IPS-18c (cell line): ENCODE results near the gene CMPK2.
"Not testable (repeated sequence)": the region's sequence is repeated elsewhere in the genome, so short reads cannot be mapped to it uniquely, and the experiment has no call there.

ENCODE experiments used
- H3K4me3 ChIP-seq: 2 replicates; pipeline ENCODE4 v1.7.0; 2013; ENCODE audit warnings: low read depth, mild to moderate bottlenecking, low read length, moderate library complexity; ENCODE audit not compliant: insufficient read depth
- H3K9me3 ChIP-seq: one replicate; pipeline ENCODE4 v1.6.1; 2013; ENCODE audit warnings: mild to moderate bottlenecking, low read length, moderate library complexity; ENCODE audit not compliant: control insufficient read depth, insufficient read depth

The CMPK2 gene

GRCh38 chr2:6858466-6859027 lies 7.2 kb downstream of the CMPK2 start:
- not testable (repeated sequence) for H3K4me3 ChIP-seq, H3K9me3 ChIP-seq

DNA sequence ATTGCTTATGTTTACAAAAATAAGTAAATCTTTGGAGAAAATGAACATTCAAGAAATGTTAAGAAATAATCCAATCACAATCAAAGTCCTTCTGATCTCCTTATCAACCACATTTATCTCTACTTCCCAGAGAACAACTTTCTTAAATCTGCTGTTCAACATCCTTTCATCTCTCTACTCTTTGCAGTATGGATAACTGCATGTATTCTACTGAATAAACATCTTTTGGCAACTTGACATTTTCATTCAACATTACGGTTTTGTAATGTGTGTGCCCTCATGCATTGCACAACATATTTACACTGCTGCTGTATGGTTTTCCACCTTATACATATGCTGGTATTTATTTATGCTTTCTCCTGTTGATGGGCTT lies 9.2 kb downstream of the CMPK2 start:
- Histone ChIP-seq H3K9me3 (peaks cover 3% of the 10 kb centered on the region), H3K4me3 (no peak overlapping the region)

DNA sequence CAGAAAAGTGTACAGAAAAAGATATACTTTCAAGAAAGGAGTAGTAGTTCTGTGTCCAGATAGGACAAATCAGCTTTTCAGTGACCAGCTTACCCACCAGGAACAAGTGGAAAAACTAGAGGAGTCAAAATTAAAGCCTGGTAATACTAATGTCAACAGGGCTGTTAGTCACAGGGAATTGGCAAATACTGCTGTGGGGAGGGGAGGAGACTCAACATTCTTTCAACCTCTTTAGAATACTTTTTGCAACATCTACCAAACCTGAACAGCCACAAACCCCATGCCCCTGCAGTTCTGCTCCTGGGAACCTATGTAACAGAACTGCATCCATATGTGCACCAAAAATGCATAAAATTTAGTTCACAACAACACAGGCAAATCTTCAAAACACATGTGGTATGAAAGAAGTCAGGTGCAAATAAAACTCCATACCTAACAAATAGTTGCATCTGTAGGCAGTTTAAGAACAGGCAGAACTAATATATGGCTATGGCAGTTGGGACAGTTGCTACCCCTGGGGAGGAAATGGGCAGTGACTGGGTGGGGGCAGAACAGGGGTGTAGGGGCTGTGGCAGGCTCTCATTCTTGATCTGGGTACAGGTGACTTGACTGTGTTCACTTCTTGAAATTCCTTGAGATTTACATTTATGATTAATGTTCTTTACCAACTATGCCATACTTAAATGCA lies 9.7 kb downstream of the CMPK2 start:
- Histone ChIP-seq H3K9me3 (peaks cover 3% of the 10 kb centered on the region), H3K4me3 (no peak overlapping the region)

- no peaks in the 10 kb centered on the region for H3K9me3 ChIP-seq
- no peak overlapping the region for H3K4me3 ChIP-seq
These were observed 11.3 kb downstream of the CMPK2 start for GRCh38 chr2:6854416-6854815.

DNA sequence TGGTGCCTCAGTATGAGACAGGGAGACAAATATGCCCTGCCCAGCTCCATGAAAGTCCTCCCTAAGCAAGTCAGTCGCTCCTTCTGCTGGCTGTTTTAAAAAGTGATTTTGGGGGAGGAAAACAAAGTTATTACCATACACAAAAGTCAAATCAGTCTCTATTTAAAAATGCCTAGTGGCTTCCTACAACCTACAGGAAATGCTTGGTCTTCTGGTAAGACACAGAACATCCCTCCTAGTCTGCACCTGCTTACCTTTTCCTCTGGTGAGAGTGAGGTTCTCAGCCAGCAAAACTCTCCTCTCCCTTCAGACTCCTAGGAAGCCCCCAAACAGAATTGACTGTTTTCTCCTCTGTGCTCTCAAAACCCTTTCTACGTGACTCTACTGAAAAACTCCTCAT lies 13.5 kb downstream of the CMPK2 start:
- Histone ChIP-seq H3K4me3 (no peak overlapping the region), H3K9me3 (no peaks in the 10 kb centered on the region)

- Histone ChIP-seq H3K9me3 (peaks cover 22% of the 10 kb centered on the region), H3K4me3 (no peak overlapping the region)
These were observed 18.6 kb downstream of the CMPK2 start for GRCh38 chr2:6846967-6847681.

- H3K9me3 ChIP-seq, result peaks cover 23% of the 10 kb centered on the region
These were observed 19.2 kb downstream of the CMPK2 start for GRCh38 chr2:6846540-6846939.

GRCh38 chr2:6845903-6846302 lies 19.8 kb downstream of the CMPK2 start:
- H3K9me3 ChIP-seq, result peaks cover 23% of the 10 kb centered on the region
- H3K4me3 ChIP-seq, result no peak overlapping the region

More at GRCh38 chr2:6846540-6846939, 19.2 kb downstream of the CMPK2 start:
- H3K4me3 ChIP-seq, result no peak overlapping the region

DNA sequence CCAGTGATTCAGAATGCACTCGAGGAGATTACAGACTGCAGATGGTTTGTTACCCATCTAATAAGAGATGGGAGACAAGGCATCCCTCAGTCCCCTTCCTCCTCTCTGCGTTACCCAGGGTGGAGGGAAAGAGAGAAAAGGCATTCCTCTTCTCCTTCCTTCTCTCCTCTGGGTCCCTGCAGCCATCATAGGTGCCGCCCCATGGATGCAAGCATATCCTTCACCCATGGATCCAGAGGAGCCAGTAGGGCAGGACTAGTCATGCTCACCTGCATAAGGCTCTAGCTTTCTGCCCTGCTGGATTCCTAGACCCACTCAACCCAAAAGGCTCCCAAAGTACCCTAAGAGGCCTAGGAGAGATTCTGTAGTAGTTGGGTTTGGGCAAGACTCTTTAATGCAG lies 20.4 kb downstream of the CMPK2 start:
- Histone ChIP-seq H3K9me3 (peaks cover 25% of the 10 kb centered on the region), H3K4me3 (no peak overlapping the region)

- Histone ChIP-seq H3K4me3 (no peak overlapping the region), H3K9me3 (peaks cover 26% of the 10 kb centered on the region)
These were observed 24.0 kb downstream of the CMPK2 start for GRCh38 chr2:6841537-6842287.

- Histone ChIP-seq H3K4me3 (no peak overlapping the region), H3K9me3 (peaks cover 10% of the 10 kb centered on the region)
These were observed 26.9 kb downstream of the CMPK2 start for GRCh38 chr2:6838673-6839319.

GRCh38 chr2:6835467-6835866 lies 30.2 kb downstream of the CMPK2 start:
- Histone ChIP-seq H3K4me3 (no peak overlapping the region), H3K9me3 (peaks cover 2% of the 10 kb centered on the region)

DNA sequence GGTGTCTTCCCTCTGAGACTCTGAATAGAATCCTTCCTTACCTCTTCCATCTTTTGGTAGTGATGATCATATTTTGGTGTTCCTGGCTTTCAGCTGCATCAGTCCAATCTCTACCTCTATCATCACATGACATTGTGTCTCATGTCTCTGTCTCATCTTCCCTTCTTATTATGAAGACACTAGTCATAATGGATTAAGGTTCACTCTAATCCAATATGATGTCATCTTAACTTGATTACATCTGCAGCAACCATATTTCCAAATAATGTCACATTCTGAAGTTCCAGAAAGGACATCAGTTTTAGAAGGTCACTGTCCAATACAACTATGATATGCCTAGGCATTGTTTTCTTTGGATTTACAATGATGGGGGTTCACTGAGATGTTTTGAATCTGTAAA lies 31.5 kb downstream of the CMPK2 start:
- Histone ChIP-seq H3K9me3 (no peaks in the 10 kb centered on the region), H3K4me3 (no peak overlapping the region)

DNA sequence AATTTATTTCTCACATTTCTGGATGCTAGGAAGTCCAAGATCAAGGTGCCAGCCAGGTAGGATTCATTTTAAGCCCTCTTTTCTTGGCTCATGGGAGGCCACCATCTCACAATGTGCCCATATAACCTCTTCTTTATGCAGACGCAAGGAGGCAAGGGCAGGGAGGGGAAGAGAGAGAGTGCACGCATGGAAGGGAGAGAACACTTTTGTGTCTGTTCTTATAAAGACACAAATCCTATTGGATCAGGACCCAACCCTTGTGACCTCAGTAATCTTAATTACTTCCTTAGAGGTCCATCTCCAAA lies 32.5 kb downstream of the CMPK2 start:
- no peak overlapping the region for H3K4me3 ChIP-seq
- H3K9me3 ChIP-seq, result no peaks in the 10 kb centered on the region

GRCh38 chr2:6832596-6833299 lies 33.0 kb downstream of the CMPK2 start:
- no peak overlapping the region for H3K4me3 ChIP-seq

GRCh38 chr2:6831229-6831628 lies 34.5 kb downstream of the CMPK2 start:
- no peaks in the 10 kb centered on the region for H3K9me3 ChIP-seq
- no peak overlapping the region for H3K4me3 ChIP-seq

More at GRCh38 chr2:6832596-6833299, 33.0 kb downstream of the CMPK2 start:
- no peaks in the 10 kb centered on the region for H3K9me3 ChIP-seq

- Histone ChIP-seq H3K4me3 (no peak overlapping the region), H3K9me3 (no peaks in the 10 kb centered on the region)
These were observed 37.5 kb downstream of the CMPK2 start for GRCh38 chr2:6828299-6828584.
